Immature natural killer cell (primary cell): Measurements from ENCODE around the gene BLOC1S1. TPM values are rescaled to one million over a fixed set of nuclear protein-coding genes. Genes with fewer than 3 reads are reported as not detected.
"Not testable (repeated sequence)": the region's sequence is repeated elsewhere in the genome, so short reads cannot be mapped to it uniquely, and the experiment has no call there.

Source experiments
- DNase-seq, 3 donors: peaks; one replicate each; pipeline ENCODE4 v3.0.0; 2022; ENCODE audit warnings: mixed read lengths in 1 of 3
- H3K27ac Mint-ChIP-seq, 6 donors: one replicate each; pipeline ENCODE4 v1.8.0; 2020; ENCODE audit warnings: mixed read lengths in 6 of 6, mild to moderate bottlenecking in 5 of 6, inconsistent platforms in 4 of 6, moderate library complexity in 3 of 6
- H3K27me3 Mint-ChIP-seq, 3 donors: one replicate each; pipeline ENCODE4 v1.8.0; 2020 to 2021; ENCODE audit warnings: low read depth in 3 of 3, mild to moderate bottlenecking in 3 of 3, mixed read lengths in 3 of 3, moderate library complexity in 3 of 3, inconsistent platforms in 1 of 3
- H3K36me3 Mint-ChIP-seq, 3 donors: one replicate each; pipeline ENCODE4 v1.8.0; 2020; ENCODE audit warnings: mixed read lengths in 3 of 3, inconsistent platforms in 2 of 3, mild to moderate bottlenecking in 2 of 3
- H3K4me1 Mint-ChIP-seq, 2 donors: one replicate each; pipeline ENCODE4 v1.8.0; 2020; ENCODE audit warnings: inconsistent platforms in 2 of 2, mild to moderate bottlenecking in 2 of 2, mixed read lengths in 2 of 2, moderate library complexity in 1 of 2
- H3K4me3 Mint-ChIP-seq, 5 donors: one replicate each; pipeline ENCODE4 v1.8.0; 2020; ENCODE audit warnings: mild to moderate bottlenecking in 5 of 5, mixed read lengths in 5 of 5, inconsistent platforms in 3 of 5, moderate library complexity in 3 of 5
- H3K9me3 Mint-ChIP-seq, 6 donors: one replicate each; pipeline ENCODE4 v1.8.0; 2020; ENCODE audit warnings: mild to moderate bottlenecking in 6 of 6, mixed read lengths in 6 of 6, inconsistent platforms in 4 of 6, moderate library complexity in 3 of 6
- polyA plus RNA-seq, 3 donors: library from polyadenylated mRNA; unstranded; fragments of 300-500 nt; fragmentation: Illumina TruSeq; gene quantifications; one replicate each; pipeline ENCODE4 v1.2.3, GENCODE V29; 2021

The BLOC1S1 gene
- polyA plus RNA-seq, 3 donors from 2014 or later = 108 to 198 (median 127) TPM

DNA sequence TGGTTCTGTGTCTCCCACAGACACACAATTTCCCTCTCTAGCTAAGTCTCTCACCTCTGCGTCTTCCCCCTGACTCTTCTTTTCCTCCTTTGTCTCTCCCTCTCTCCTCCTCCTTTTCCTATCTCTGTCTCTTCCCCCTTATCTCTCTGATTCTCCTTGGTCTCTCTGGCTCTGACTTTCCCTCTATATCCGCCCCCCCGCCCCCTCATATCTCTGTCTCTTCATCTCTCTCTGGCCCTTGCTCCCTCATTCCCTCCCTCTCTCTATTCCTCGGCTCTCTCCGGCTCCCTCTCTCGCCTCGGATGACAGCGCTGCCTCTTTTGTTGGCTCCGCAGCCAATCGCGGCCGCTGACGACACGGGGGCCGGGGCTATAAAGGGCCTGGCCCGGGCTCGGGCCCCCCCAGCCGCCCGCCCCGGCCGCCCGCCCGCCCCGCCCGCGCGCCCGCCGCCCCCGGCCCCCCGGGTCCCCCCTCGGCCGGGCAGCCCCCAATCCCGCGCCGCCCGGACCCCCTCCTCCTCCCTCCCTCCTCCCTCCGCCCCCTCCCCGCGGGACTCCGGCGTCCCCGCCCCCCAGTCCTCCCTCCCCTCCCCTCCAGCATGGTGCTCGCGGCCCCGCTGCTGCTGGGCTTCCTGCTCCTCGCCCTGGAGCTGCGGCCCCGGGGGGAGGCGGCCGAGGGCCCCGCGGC is 27.0 kb downstream of the BLOC1S1 start, which contains the start of gene GDF11:
GDF11 (plus strand) TSS at position 404 of the 687 bp plus-strand sequence; CDS start at position 599, 195 bp downstream.
- no peaks in the 10 kb centered on the region for H3K9me3 Mint-ChIP-seq
- H3K27me3 Mint-ChIP-seq = no peaks in the 10 kb centered on the region
- H3K36me3 Mint-ChIP-seq = no peaks in the 10 kb centered on the region
- H3K4me3 Mint-ChIP-seq = peak within 1 kb of the TSS; percentile 87 to 94 (median 90)
- peak; percentile 64 to 70 (median 67) for DNase-seq
- peaks cover 40 to 53% of the 10 kb centered on the region in 2 donors for H3K4me1 Mint-ChIP-seq
- H3K27ac Mint-ChIP-seq = peak within 1 kb of the TSS; percentile 55 to 93 (median 79)

- peak in 2 of 3 donors; percentile 51 to 59 for DNase-seq
- Mint-ChIP-seq H3K27ac (peak overlapping the region; percentile 3 to 81 (median 74)), H3K4me3 (peak overlapping the region; percentile 87 to 94 (median 90)), H3K4me1 (peaks cover 32 to 44% of the 10 kb centered on the region in 2 donors), H3K36me3 (no peaks in the 10 kb centered on the region), H3K9me3 (no peaks in the 10 kb centered on the region), H3K27me3 (no peaks in the 10 kb centered on the region)
Observed at GRCh38 chr12:55743406-55744339, 27.8 kb downstream of the BLOC1S1 start.

DNA sequence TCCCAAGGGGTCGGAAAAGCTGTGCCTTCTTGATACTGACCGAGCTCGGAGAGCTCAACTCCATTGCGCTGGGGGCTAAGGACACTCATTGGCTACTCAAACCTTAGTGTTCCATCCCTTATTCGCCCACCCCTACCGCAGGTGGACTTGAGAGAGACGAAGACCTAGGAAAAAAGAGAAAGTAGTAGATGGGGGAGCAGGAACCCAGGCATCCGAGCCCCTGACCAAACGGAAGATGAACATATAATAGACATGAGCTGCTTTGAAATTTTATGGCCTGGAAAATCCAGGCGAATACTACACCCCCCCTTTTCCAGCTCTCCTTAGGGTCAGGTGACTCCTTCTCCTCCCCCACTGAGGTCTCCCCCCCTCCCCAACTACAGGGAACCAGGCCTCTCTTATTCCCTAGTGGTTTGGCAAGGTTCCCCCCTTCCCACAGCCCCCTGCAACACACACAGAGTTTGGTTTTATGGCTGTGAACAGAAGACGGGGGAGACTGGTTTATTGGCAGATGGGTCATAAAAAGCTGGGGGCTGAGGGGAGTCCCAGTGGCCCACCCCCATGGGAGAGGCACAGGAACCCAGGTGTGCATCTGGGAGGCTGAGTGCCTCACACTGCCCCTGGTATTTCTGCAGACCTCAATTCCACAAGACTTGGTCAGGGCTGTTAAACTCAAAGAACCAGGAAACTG is 28.6 kb downstream of the BLOC1S1 start:
- H3K36me3 Mint-ChIP-seq = no peaks in the 10 kb centered on the region
- H3K27ac Mint-ChIP-seq = peak overlapping the region in 5 of 6 donors; percentile 3 to 81 (median 61)
- peak overlapping the region; percentile 87 to 94 (median 90) for H3K4me3 Mint-ChIP-seq
- no peaks in the 10 kb centered on the region for H3K27me3 Mint-ChIP-seq
- DNase-seq = no peak
- no peaks in the 10 kb centered on the region for H3K9me3 Mint-ChIP-seq
- peaks cover 29 to 40% of the 10 kb centered on the region in 2 donors for H3K4me1 Mint-ChIP-seq

DNA sequence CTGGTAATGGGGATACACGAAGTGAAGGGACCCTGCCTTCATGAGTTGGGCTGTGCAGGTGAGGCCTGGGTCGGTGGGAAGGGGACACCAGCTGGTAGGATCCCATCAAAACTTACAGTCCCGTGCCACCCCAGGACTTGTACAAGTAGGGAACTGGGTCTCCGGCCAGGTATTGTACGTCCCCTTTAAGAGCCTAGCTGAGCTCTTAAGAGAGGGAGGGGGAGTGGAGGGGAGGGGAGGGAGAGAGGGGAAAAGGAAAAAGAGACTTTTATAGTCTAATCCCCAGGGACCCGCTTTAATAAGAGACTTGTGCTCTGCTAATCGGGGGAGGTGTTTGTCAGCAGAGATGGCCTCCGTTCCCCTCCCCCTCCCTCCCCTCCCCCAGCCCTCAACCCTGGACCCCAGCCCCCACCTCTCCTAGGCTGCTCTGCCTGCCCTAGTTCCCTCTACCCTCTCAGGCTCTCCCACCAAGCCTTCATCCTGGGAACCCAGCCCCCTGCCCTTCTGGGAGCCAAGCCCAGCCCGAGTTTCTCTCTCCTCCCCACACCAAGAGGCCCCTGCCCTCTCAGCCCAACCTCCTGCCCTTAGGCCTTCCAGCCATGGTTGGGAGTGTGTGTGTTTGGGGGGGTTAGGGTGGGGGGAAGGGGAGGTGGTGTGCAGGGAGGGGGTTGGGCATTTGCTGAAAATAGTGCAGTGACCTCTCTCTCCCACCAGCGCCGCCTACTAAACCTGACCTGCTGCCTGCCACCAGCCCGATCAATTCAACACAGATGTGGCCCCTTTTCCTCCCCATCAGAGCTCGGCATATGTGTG is 29.7 kb downstream of the BLOC1S1 start:
- Mint-ChIP-seq H3K9me3 (no peaks in the 10 kb centered on the region), H3K36me3 (peaks cover 0 to 2% (median 0%) of the 10 kb centered on the region in 3 donors), H3K4me3 (peak overlapping the region; percentile 37 to 94 (median 87)), H3K27me3 (no peaks in the 10 kb centered on the region), H3K27ac (peak overlapping the region in 5 of 6 donors; percentile 20 to 63 (median 43)), H3K4me1 (peaks cover 29 to 40% of the 10 kb centered on the region in 2 donors)
- DNase-seq = no peak

DNA sequence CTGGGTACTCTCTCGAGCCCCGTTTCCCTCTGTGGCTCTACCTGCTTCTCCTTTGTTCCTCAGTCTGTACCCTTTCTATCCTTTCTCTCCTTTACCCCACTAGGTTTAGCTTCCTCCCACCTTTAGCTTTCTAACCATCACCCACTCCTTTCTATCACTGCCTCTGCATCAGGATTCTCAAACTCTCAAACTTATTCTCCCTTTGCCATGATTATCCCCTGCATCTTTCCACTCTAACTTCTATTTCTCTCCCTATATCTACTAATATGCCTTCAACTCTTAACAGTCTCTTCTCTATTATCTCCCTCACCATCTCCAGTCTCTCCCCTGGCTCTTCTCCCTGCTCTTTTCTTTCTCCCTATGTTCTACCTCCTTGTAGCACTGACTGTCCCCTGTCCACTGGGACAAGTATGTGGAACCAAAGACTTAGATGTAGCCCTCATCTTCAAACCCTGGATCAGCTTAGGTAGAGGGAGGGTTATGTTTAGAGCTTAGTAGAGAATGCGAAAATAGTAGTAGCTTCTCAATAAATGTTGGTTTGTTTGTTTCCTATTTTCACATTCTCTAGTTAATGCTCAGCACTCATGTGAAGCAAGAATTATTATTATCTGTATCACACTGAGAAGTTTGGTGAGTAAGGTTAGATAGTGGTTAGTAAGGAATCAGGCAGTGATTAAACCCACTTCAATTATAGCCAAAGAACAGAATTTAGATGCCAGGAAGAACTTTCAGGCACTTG is 30.5 kb downstream of the BLOC1S1 start:
- Mint-ChIP-seq H3K27ac (peak overlapping the region in 5 of 6 donors; percentile 12 to 57 (median 33)), H3K9me3 (no peaks in the 10 kb centered on the region), H3K4me3 (peak overlapping the region; percentile 18 to 68 (median 39)), H3K27me3 (peaks cover 0 to 5% (median 0%) of the 10 kb centered on the region in 3 donors), H3K4me1 (peaks cover 29 to 40% of the 10 kb centered on the region in 2 donors), H3K36me3 (peaks cover 0 to 6% (median 0%) of the 10 kb centered on the region in 3 donors)
- DNase-seq = no peak

DNA sequence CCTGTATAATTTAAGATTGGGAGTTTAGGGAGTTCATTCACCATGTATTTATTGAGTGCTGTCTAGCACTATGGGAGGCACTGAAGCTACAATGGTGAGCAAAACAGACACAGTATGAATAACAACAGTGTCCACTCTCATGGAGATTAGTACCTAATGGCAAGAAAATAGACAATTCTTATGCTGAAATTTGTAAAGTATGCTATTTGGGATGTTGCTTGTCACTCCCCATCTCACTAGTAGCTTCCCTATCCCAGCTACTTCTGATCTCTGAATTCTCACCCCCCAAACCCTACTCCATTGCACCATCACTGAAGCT is 31.0 kb downstream of the BLOC1S1 start:
- no peak for DNase-seq
- Mint-ChIP-seq H3K4me3 (no peak overlapping the region), H3K27ac (peak overlapping the region in 1 of 6 donors; percentile 12)

GRCh38 chr12:55748230-55748993 is 32.6 kb downstream of the BLOC1S1 start:
- H3K36me3 Mint-ChIP-seq = peaks cover 0 to 10% (median 0%) of the 10 kb centered on the region in 3 donors
- H3K4me1 Mint-ChIP-seq = peaks cover 24 to 29% of the 10 kb centered on the region in 2 donors
- H3K9me3 Mint-ChIP-seq = no peaks in the 10 kb centered on the region
- H3K27me3 Mint-ChIP-seq = peaks cover 0 to 5% (median 0%) of the 10 kb centered on the region in 3 donors
- no peak overlapping the region for H3K4me3 Mint-ChIP-seq
- peak overlapping the region in 3 of 6 donors; percentile 0 to 69 (median 5) for H3K27ac Mint-ChIP-seq
- DNase-seq = no peak

More for the DNA sequence above, 31.0 kb downstream of the BLOC1S1 start:
- peaks cover 0 to 5% (median 0%) of the 10 kb centered on the region in 3 donors for H3K27me3 Mint-ChIP-seq
- H3K4me1 Mint-ChIP-seq = peaks cover 29 to 40% of the 10 kb centered on the region in 2 donors
- H3K36me3 Mint-ChIP-seq = peaks cover 0 to 6% (median 0%) of the 10 kb centered on the region in 3 donors
- H3K9me3 Mint-ChIP-seq = no peaks in the 10 kb centered on the region

DNA sequence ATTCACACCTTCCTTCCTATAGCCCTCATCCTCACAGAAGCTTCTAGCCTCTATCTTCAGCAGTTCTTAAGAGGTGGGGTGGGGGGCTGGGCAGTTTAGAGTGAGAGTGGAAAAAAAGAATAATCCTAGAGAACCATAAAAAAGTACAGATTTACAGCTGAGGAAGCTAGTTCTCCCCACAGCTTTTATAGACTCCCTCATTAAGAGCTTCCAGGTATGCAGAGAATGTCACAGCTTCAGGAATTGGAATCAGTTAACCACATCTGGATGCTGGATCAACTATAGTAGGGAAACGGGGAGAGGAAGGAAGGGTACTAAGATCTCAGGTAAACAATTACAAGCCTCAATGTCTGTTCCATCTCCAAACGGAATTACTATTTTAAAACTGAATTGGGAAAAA is 39.4 kb downstream of the BLOC1S1 start:
- Mint-ChIP-seq H3K27ac (peak overlapping the region in 5 of 6 donors; percentile 4 to 39 (median 29)), H3K27me3 (peaks cover 0 to 5% (median 0%) of the 10 kb centered on the region in 3 donors), H3K4me3 (no peak overlapping the region), H3K9me3 (no peaks in the 10 kb centered on the region), H3K36me3 (peaks cover 4 to 47% (median 15%) of the 10 kb centered on the region in 3 donors), H3K4me1 (no peaks in the 10 kb centered on the region)
- DNase-seq = no peak

- H3K36me3 Mint-ChIP-seq = peaks cover 4 to 50% (median 15%) of the 10 kb centered on the region in 3 donors
Observed at GRCh38 chr12:55757701-55758100, 41.9 kb downstream of the BLOC1S1 start.

DNA sequence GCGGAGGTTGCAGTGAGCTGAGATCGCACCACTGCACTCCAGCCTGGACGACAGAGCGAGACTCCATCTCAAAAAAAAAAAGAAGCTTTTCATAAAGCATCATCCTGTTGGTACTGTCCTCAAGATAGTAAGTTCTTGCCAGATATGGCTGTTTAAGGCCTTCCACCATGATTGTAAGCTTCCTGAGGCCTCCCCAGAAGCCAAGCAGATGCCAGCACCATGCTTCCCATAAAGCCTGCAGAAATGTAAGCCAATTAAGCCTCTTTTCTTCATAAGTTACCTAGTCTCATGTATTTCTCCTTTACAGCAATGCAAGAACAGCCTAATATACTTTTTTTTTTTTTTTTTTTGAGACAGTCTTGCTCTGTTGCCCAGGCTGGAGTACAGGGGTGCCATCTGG is 42.7 kb downstream of the BLOC1S1 start:
- H3K4me1 Mint-ChIP-seq, H3K27me3 Mint-ChIP-seq, H3K27ac Mint-ChIP-seq, H3K4me3 Mint-ChIP-seq, DNase-seq, H3K9me3 Mint-ChIP-seq: not testable (repeated sequence)
- H3K36me3 Mint-ChIP-seq = peaks cover 4 to 46% (median 15%) of the 10 kb centered on the region in 3 donors

More at GRCh38 chr12:55757701-55758100, 41.9 kb downstream of the BLOC1S1 start:
- DNase-seq = no peak
- Mint-ChIP-seq H3K27ac (peak overlapping the region in 3 of 6 donors; percentile 6 to 36 (median 20)), H3K4me1 (no peaks in the 10 kb centered on the region), H3K9me3 (no peaks in the 10 kb centered on the region), H3K4me3 (no peak overlapping the region), H3K27me3 (no peaks in the 10 kb centered on the region)

- DNase-seq = no peak
- H3K27me3 Mint-ChIP-seq = no peaks in the 10 kb centered on the region
- H3K9me3 Mint-ChIP-seq = no peaks in the 10 kb centered on the region
- H3K4me1 Mint-ChIP-seq = peaks cover 0 to 3% of the 10 kb centered on the region in 2 donors
- peaks cover 4 to 39% (median 17%) of the 10 kb centered on the region in 3 donors for H3K36me3 Mint-ChIP-seq
- H3K27ac Mint-ChIP-seq = no peak overlapping the region
- no peak overlapping the region for H3K4me3 Mint-ChIP-seq
Observed at GRCh38 chr12:55760663-55761062, 44.8 kb downstream of the BLOC1S1 start.
